Measurements from ENCODE around the gene DPPA5. TPM values are rescaled to one million over a fixed set of nuclear protein-coding genes. Genes with fewer than 3 reads are reported as not detected.

The DPPA5 gene
- total RNA-seq, result not detected in 2 replicates

GRCh38 chr6:73353636-73354593 is at the start of gene DPPA5:
Gene DPPA5, minus strand, starts transcription at chr6:73354276. Its CDS starts 51 bp downstream, at chr6:73354225.

GRCh38 chr6:73394577-73395354 is 40.7 kb upstream of the DPPA5 start, which contains the start of gene DDX43:
Gene DDX43, plus strand, starts transcription at chr6:73394828. Its CDS starts 78 bp downstream, at chr6:73394906.

GRCh38 chr6:73369563-73369962 is 15.5 kb upstream of the DPPA5 start, which contains the start of gene OOEP:
Gene OOEP, minus strand, starts transcription at chr6:73369897. Its CDS starts 105 bp downstream, at chr6:73369792.

GRCh38 chr6:73362358-73362757 is 8.3 kb upstream of the DPPA5 start, which contains the start of gene KHDC3L:
Gene KHDC3L, plus strand, starts transcription at chr6:73362658. Its CDS starts 72 bp downstream, at chr6:73362730.

Other genes starting within 250 kb of the DPPA5 start
- gene KHDC1L, start 128.8 kb downstream of the DPPA5 start, total RNA-seq, result not detected in 2 replicates
- gene KHDC1, start 91.1 kb downstream of the DPPA5 start, total RNA-seq, result 3.5 TPM in 2 replicates
- not detected in 2 replicates for gene KHDC3L, start 8.4 kb upstream of the DPPA5 start, total RNA-seq
- 0.13 and 0.30 TPM in 2 replicates for gene OOEP, start 15.6 kb upstream of the DPPA5 start, total RNA-seq
- gene DDX43, start 40.6 kb upstream of the DPPA5 start, total RNA-seq, result 2.8 and 4.9 TPM in 2 replicates
- gene CGAS, start 98.0 kb upstream of the DPPA5 start, total RNA-seq, result 3.3 and 4.9 TPM in 2 replicates
- 31.1 and 34.3 TPM in 2 replicates for gene MTO1, start 107.5 kb upstream of the DPPA5 start, total RNA-seq
- 21,283 and 23,677 TPM in 2 replicates for gene EEF1A1, start 166.8 kb upstream of the DPPA5 start, total RNA-seq